OCI-LY1 (cell line): Measurements from ENCODE around the gene RBBP7.

Experiments
- H2AFZ ChIP-seq: fragments of 200-600 bp; sonication (generic), shearing (Covaris generic); 2 replicates; pipeline ENCODE4 v1.6.0; 2014; ENCODE audit warnings: antibody characterized with exemption, mild to moderate bottlenecking, low read length
- H3F3A ChIP-seq: fragments of 200-600 bp; sonication (generic), shearing (Covaris generic); 2 replicates; pipeline ENCODE4 v1.6.0; 2014; ENCODE audit warnings: mild to moderate bottlenecking, antibody characterized with exemption, low read length, moderate library complexity; ENCODE audit not compliant: insufficient read depth
- H3K27ac ChIP-seq: fragments of 200-600 bp; sonication (generic); 2 replicates; pipeline ENCODE4 v1.5.1; 2014; ENCODE audit warnings: low read length, mixed run types, mild to moderate bottlenecking, low read depth; ENCODE audit not compliant: poor library complexity, severe bottlenecking
- H3K27me3 ChIP-seq: fragments of 200-600 bp; sonication (generic); 2 replicates; pipeline ENCODE4 v1.6.0; 2014; ENCODE audit warnings: antibody characterized with exemption, mild to moderate bottlenecking, low read length, moderate library complexity; ENCODE audit not compliant: insufficient read depth
- H3K36me3 ChIP-seq: fragments of 200-600 bp; sonication (generic); 2 replicates; pipeline ENCODE4 v1.6.1; 2014; ENCODE audit warnings: mild to moderate bottlenecking, antibody characterized with exemption, low read length, moderate library complexity, mixed read lengths; ENCODE audit not compliant: insufficient read depth
- H3K4me1 ChIP-seq: fragments of 200-600 bp; sonication (generic); 2 replicates; pipeline ENCODE4 v1.5.1; 2014; ENCODE audit warnings: mild to moderate bottlenecking, low read length, moderate library complexity; ENCODE audit not compliant: insufficient read depth, severe bottlenecking
- H3K4me2 ChIP-seq: fragments of 200-600 bp; sonication (generic), shearing (Covaris generic); 2 replicates; pipeline ENCODE4 v1.6.1; 2014; ENCODE audit warnings: low read length
- H3K4me3 ChIP-seq: fragments of 200-600 bp; sonication (generic); 2 replicates; pipeline ENCODE4 v1.5.1; 2014; ENCODE audit warnings: low read length, low read depth, mild to moderate bottlenecking, mixed read lengths; ENCODE audit not compliant: poor library complexity, severe bottlenecking
- H3K79me2 ChIP-seq: fragments of 200-600 bp; shearing (Covaris generic); 2 replicates; pipeline ENCODE4 v1.6.1; 2016; ENCODE audit warnings: mixed run types, low read length, mixed read lengths; ENCODE audit not compliant: insufficient read depth
- H3K9ac ChIP-seq: fragments of 200-600 bp; sonication (generic), shearing (Covaris generic); 2 replicates; pipeline ENCODE4 v1.6.1; 2014; ENCODE audit warnings: mild to moderate bottlenecking, low read length, mixed read lengths
- H3K9me2 ChIP-seq: fragments of 200-600 bp; sonication (generic), shearing (Covaris generic); 2 replicates; pipeline ENCODE4 v1.6.1; 2014; ENCODE audit warnings: low read depth, mild to moderate bottlenecking, low read length, mixed read lengths
- H3K9me3 ChIP-seq: fragments of 200-600 bp; shearing (Covaris generic); 2 replicates; pipeline ENCODE4 v1.6.1; 2014; ENCODE audit warnings: low read length, mixed read lengths
- H4K20me1 ChIP-seq: fragments of 200-600 bp; sonication (generic), shearing (Covaris generic); 2 replicates; pipeline ENCODE4 v1.6.0; 2016; ENCODE audit warnings: mild to moderate bottlenecking, low read length; ENCODE audit not compliant: insufficient read depth
- EZH2 ChIP-seq: fragments of 200-600 bp; sonication (generic), shearing (Covaris generic); IDR thresholded peaks from 2 replicates; pipeline ENCODE4 v1.8.0; 2017; ENCODE audit warnings: borderline replicate concordance, mixed run types, mild to moderate bottlenecking, antibody characterized with exemption, low read length, moderate library complexity, mixed read lengths
- TF ChIP-seq, protein P1 (sequence below): fragments of 200-600 bp; sonication (generic), shearing (Covaris generic); IDR thresholded peaks from 2 replicates; pipeline ENCODE4 v1.5.1; 2017; ENCODE audit warnings: mild to moderate bottlenecking, antibody characterized with exemption, low read length, moderate library complexity, mixed read lengths

Gene RBBP7

DNA sequence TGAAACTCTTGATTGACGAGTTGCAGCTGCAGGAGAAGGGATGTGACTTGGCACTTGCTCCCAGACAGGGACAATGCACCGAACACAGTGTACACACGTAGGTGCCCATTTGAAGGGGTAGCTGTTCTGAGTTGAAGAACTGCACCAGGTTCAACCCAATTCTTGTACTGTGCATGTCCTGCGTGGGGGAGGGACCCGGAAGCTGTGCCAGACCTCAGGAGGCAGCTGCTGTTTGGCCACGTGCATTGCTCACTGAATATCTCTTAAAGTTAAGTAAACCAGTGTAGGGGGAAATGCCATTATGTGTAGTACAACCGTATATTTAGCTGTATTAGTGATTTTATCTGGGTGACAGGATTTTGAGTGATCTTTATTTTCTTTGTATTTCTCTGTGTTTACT is 12.0 kb upstream of the RBBP7 start:
- H3K27me3 ChIP-seq = no peaks in the 10 kb centered on the region
- TF ChIP-seq, protein P1, sequence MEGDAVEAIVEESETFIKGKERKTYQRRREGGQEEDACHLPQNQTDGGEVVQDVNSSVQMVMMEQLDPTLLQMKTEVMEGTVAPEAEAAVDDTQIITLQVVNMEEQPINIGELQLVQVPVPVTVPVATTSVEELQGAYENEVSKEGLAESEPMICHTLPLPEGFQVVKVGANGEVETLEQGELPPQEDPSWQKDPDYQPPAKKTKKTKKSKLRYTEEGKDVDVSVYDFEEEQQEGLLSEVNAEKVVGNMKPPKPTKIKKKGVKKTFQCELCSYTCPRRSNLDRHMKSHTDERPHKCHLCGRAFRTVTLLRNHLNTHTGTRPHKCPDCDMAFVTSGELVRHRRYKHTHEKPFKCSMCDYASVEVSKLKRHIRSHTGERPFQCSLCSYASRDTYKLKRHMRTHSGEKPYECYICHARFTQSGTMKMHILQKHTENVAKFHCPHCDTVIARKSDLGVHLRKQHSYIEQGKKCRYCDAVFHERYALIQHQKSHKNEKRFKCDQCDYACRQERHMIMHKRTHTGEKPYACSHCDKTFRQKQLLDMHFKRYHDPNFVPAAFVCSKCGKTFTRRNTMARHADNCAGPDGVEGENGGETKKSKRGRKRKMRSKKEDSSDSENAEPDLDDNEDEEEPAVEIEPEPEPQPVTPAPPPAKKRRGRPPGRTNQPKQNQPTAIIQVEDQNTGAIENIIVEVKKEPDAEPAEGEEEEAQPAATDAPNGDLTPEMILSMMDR = no peak
- no peak for TF ChIP-seq EZH2
- no peaks in the 10 kb centered on the region for H3K9me2 ChIP-seq
- peaks cover 37% of the 10 kb centered on the region for H3K4me1 ChIP-seq
- H3K27ac ChIP-seq = peak overlapping the region; percentile 94
- no peaks in the 10 kb centered on the region for H3K9me3 ChIP-seq
- H2AFZ ChIP-seq = no peak overlapping the region
- H3K4me2 ChIP-seq = peak overlapping the region; percentile 81
- H3K79me2 ChIP-seq = no peaks in the 10 kb centered on the region
- no peaks in the 10 kb centered on the region for H3K36me3 ChIP-seq
- peak overlapping the region; percentile 64 for H3K4me3 ChIP-seq
- H3F3A ChIP-seq = no peaks in the 10 kb centered on the region
- H3K9ac ChIP-seq = peak overlapping the region; percentile 76; the same call in 1 of the 2 replicates
- no peaks in the 10 kb centered on the region for H4K20me1 ChIP-seq

- no peaks in the 10 kb centered on the region for H3K79me2 ChIP-seq
- no peak overlapping the region for H3K9ac ChIP-seq
- no peaks in the 10 kb centered on the region for H3F3A ChIP-seq
- no peaks in the 10 kb centered on the region for H3K9me3 ChIP-seq
- H3K9me2 ChIP-seq = no peaks in the 10 kb centered on the region
- peak overlapping the region; percentile 23 for H3K27ac ChIP-seq
- TF ChIP-seq, protein P1 = no peak
- TF ChIP-seq EZH2 = no peak
- H2AFZ ChIP-seq = no peak overlapping the region
- no peaks in the 10 kb centered on the region for H3K27me3 ChIP-seq
- H3K36me3 ChIP-seq = no peaks in the 10 kb centered on the region
- no peak overlapping the region for H3K4me3 ChIP-seq
- no peaks in the 10 kb centered on the region for H4K20me1 ChIP-seq
- no peak overlapping the region for H3K4me2 ChIP-seq
- H3K4me1 ChIP-seq = peaks cover 54% of the 10 kb centered on the region
Observed at GRCh38 chrX:16876696-16877095, 6.5 kb upstream of the RBBP7 start.

DNA sequence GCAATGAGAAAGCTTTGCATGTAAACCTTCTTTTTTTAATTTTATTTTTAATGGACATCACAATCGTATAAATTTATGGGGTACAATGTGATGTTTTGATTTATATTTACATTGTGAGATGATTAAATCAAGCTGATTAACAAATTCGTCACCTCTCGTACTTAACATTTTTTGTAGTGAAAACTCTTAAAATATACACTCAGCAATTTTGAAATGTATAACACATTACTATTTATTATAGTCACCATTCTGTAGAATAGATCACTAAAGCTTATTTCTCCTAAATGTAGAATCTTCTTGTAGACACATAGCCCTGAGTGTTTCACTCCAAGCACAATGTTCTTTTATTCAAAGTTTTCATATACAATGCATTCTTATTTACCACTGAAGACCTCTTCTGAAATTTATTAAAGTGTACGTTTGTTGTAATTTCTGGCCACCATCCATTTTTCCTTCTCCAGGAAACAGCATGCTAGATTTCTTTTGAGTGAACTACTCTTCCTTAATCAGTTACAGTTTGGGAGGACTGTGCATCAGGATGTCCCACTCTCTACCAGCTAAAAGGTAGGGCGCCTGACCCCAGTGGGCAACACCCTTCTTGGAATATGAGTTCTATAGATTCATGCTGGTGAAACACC is 4.4 kb upstream of the RBBP7 start:
- Histone ChIP-seq H3K9ac (no peak overlapping the region), H3F3A (no peaks in the 10 kb centered on the region), H3K9me3 (no peaks in the 10 kb centered on the region), H3K9me2 (no peaks in the 10 kb centered on the region), H3K4me3 (no peak overlapping the region), H3K4me2 (peak overlapping the region; percentile 35; the same call in 1 of the 2 replicates), H3K36me3 (no peaks in the 10 kb centered on the region), H4K20me1 (no peaks in the 10 kb centered on the region), H3K4me1 (peaks cover 60% of the 10 kb centered on the region), H2AFZ (no peak overlapping the region), H3K27me3 (no peaks in the 10 kb centered on the region), H3K79me2 (peaks cover 3% of the 10 kb centered on the region; the same call in 1 of the 2 replicates), H3K27ac (peak overlapping the region; percentile 99)
- TF ChIP-seq, protein P1 = no peak
- TF ChIP-seq EZH2 = no peak
